Muscle of back (tissue), 11 donors: ENCODE results near the gene ZC3H8. TPM values are rescaled to one million over a fixed set of nuclear protein-coding genes. Genes with fewer than 3 reads are reported as not detected.
"Not testable (repeated sequence)": the region's sequence is repeated elsewhere in the genome, so short reads cannot be mapped to it uniquely, and the experiment has no call there.

ENCODE experiments used
- DNase-seq, 3 donors: peaks; one replicate each; pipeline versions ENCODE4 v3.0.0 to v3.0.0-alpha.2; 2013
- polyA plus RNA-seq, 10 donors: library from polyadenylated mRNA; unstranded; fragments of 120-200 nt; gene quantifications; one replicate each; pipeline ENCODE4 v1.2.1, GENCODE V29; 2013; ENCODE audit not compliant: insufficient read length in 10 of 10

The ZC3H8 gene
- polyA plus RNA-seq, 10 donors = 9.2 to 18.8 (median 15.2) TPM

DNA sequence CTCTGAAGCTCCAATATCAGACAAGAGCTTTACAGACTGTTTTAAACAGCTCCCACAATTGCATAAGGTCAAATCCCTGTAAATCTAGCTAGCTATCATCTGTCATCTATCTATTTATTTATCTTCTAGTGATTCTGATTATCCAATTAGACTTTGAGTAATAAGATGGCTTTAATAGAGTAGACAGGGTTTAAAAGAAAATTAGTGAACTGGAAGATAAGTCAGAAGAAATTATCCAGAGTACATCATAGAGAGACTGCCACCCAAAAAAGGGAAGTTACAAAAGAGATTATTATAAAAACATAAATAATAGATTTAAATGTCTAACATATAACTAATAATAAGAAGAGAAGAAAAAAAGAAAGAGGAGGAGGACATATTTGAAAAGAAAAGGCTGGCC, 8.0 kb upstream of the ZC3H8 start:
- no peak for DNase-seq

DNA sequence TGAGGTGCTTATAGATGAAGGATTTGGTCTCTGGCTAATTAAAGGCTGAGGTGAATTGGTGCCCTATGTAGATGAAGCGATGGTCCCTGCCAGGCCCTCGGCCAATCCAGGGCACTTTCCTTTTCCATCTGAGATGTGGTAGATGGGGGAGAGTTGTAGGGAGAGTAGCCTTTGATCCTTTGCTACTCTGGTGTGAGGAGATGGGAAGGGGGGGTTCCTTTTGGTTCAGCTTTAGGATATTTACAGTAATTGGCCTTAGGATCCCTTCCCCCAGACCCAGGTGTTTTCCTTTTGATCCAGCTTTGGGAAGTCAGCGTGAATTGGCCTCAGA, 5.4 kb upstream of the ZC3H8 start:
- DNase-seq = no peak

DNA sequence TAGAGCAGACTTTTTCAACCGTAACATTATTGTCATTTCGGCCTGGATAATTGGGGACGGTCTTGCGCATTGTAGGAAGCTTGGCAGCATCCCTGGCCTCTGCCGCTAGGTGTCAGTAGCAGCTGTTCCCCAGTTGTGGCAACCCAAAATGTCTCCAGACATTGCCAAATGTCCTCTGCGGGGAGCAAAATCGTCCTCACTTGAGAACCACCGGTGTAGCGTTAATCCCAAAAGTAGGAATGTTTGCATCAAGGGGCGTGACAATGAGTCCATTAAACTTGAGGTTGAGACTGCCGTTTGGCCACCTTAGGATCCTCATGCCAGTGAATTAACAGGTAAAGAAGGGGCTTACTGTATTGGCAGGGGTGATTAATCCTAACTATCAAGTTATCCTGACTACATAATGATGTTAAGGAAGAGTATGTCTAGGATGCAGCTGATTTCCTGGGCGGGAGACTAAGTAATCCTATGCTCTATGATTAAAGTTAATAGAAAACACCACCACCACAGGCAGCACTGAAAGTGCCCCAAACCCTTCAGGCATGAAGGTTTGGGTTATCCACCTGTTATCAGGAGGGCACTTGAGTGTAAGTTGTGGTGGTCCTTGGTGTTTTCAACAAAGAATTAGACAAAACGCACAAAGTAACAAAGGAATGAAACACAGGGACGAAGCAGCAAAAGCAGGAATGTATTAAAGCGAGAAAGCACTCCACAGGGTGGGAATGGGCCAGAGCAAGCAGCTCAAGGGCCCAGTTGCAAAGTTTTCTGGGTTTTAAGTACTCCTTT, 4.9 kb upstream of the ZC3H8 start:
- peak; percentile 74 to 91 (median 86) for DNase-seq

DNA sequence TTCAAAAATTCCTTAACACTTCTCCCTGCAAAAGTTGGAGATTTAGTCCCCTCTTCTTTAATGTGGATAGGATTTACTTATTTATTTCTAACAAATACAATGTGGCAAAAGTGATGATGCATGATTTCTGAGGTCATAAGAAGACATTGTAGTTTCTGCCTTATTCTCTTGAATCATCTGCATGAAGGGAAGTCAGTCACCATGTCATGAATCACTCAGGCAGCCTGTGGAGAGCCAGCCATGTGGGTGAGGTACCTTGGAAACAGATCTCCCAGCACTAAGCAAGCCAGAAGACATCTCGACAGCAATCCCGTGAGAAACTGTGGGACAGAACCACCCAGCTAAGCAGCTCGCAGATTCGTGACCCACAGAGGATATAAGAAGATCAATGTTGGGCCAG, 2.7 kb upstream of the ZC3H8 start:
- no peak for DNase-seq

DNA sequence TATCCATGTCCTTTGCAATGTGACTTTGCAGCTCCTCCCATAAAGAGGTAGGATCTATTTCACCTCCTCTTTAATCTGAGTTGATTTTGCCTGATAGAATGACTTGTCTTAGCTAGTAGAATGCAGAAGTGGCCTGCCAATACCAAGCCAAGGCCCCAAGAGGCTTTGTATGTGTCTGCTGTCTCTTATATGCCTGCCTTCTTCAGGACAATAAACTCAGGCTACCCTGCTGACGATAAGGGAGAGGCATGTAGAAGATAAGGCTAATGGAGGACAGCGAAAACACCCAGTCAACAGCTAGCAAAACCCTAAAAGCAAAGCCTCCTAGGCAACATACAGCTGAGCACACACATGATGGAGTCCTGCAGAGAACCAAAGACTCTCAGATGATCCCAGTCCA, 1.8 kb upstream of the ZC3H8 start:
- DNase-seq = no peak

DNA sequence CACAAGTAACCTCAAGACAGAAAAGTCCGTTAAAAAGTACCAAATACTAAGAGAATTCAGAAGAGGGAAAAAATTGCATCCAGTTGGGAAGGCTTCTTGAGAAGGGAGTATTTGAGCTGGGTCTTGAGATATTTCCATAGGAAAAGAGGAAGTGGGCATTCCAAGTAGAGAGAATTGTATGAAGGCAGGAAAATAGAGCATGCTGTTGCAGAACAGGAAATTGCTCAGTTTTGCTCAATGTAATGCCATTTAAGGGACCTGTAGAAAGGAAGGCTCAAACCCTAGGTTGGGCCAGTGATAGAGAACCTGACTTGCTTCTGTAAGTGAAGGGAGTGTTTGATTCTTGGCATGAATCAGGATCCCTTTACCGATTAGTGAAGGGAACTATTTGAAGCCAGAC, 1.0 kb upstream of the ZC3H8 start:
- no peak for DNase-seq

DNA sequence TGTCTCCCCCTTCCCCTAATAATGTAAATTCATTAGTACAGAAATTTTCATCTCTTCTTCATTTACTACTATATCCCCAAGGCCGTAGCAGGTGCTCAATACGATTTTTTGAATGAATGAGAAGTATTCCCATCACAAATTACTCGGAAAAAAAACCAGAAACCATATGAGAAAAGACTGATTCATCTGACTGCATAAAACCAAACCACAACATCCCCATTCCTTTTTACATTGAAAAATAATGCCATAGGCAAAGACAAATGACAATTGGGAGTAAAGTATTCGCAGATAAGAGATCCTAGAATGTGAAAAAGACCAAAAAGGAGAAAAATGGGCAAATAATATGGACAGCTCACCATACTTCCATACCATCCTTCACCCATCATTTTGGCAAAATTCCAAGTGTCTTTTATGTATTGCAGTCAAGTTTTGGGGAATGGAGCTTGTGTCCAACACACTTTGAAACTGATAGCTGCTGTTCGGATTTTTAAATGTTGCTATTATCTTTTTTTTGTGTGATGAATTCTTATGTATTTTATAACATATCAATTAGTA, 1.5 kb downstream of the ZC3H8 start:
- no peak for DNase-seq

DNA sequence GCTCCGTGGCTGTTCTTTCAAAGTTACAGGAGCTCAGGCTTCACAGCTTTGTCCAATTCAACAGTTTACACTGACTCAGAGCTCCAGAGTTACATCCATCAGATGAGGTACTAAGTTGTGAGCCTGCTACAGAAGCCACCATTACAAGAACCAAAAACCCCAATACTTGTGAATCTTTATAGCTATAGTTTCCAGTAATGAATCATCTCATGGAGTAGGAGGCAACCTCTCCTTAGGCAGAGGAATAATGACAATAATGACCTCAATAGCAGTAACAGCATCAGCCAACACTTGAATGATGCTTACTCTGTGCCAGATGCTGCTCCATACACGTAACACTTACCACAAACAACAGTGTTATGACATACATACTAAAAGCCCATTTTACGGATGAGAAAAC, 3.6 kb downstream of the ZC3H8 start:
- no peak for DNase-seq

DNA sequence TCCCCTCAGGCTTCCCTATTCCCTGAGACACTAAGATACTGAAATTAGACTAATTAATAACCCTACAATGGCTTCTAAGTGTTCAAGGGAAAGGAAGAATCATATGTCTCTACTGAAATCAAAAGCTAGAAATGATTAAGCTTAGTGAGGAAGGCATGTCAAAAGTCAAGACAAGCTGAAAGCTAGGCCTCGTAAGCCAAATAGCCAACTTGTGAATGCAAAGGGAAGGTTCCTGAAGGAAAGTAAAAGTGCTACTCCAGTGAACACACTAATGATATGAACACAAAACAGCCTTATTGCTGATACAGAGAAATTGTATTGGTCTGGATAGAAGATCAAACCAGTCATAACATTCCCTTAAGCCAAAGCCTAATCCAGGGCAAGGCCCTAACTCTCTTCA, 10.0 kb downstream of the ZC3H8 start:
- no peak for DNase-seq

DNA sequence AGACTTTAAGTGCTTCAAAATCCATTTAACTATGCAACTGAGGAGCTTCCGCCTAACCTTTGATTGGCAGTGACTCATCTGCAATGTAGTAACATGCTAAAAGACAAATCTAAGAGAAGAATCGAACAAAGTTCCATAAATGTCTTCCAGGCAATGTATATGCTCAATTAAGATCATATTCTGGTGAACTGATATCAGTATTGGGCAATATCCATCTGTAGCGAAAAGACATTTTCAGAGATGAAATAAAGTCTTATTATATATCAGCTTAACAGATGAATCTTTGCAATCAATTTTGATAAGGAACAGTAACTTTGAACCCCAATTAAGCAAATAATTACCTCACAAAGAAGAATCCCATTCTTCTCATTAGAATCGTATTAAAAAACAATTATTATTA, 11.6 kb downstream of the ZC3H8 start:
- DNase-seq = no peak

DNA sequence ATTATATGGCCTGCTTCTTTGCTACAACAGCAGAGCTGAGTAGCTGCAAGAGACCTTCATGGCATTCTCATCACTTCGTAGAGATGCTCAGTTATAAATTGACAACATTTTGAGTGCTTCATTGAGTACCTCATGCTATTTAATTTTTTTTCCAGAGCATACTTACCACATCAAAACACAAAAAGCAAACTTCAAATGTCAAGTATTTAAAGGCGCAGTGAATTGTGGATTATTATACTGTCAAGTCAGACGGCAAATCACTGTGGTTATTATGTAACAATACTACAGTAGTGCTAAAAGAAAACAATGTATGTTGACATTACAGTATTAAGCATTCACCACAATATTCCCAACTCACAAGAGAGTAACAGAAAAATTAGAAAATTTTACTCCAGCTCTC, 12.5 kb downstream of the ZC3H8 start:
- DNase-seq = no peak

DNA sequence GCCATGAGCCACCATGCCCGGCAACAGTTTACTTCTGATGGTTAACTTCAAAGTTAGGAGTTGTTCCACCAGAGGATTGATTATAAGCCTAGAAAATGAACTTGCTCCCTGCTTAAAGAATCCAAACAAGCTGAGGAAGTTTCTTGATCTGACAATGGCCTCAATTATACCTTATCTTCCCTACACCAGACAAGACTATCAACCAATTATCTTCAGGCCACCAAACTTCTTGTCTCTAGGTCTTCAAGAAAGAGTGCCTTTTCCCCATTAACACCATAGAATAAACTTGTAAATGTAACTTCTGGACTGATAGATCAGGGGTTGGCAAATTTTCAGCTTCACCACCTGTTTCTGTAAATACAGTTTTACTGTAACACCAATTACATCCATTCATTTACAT, 15.0 kb downstream of the ZC3H8 start:
- no peak for DNase-seq

DNA sequence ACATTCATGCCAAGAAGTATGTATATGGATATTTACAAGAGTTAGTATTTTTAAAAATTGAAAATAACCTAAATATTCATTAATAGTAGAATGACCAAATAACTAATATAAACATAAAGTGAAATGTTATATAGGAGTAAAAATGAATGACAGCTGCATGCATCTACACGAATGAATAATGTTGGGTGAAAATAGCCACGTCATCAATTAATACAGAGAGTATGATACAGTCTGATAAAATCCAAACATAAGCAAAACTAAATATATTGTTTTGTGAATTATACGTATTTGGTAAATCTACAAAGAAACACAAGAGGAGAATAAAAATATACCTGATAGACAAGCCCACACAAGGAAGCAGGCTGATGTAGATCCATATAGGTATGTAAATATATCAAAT, 24.5 kb downstream of the ZC3H8 start:
- DNase-seq = no peak

DNA sequence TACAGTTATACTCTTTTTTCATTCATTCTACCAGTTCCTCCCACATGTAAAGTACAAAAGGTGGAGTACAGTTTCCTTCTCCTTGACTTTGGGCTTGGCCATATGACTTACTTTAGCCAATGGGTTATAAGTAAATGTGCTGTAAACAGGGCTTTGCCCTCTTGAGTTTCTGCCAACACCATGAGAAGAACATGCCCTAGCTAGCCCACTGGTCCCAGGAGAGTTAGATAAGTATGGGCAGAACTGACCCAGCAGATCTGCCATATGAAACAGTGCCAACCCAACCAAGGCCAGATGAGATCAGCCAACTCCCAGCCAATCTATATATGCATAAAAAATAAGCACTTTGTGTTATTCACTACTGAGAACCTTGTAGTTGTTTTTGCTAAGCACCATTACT, 25.5 kb downstream of the ZC3H8 start:
- no peak for DNase-seq

DNA sequence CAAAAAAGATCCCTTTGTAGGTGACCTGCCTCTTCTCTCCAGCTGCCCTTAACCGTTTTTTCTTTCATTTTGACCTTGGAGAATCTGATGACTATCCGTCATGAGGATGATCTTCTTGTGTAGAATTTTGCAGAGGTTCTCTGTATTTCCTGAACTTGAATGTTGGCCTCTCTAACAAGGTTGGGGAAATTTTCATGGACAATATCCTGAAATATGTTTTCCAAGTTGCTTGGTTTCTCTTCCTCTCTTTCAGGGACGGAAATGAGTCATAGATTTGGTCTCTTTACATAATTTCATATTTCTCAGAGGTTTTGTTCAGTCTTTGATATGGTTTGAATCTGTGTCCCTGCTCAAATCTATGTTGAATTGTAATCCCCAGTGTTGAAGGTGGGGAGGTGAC, 34.0 kb downstream of the ZC3H8 start:
- DNase-seq = no peak

DNA sequence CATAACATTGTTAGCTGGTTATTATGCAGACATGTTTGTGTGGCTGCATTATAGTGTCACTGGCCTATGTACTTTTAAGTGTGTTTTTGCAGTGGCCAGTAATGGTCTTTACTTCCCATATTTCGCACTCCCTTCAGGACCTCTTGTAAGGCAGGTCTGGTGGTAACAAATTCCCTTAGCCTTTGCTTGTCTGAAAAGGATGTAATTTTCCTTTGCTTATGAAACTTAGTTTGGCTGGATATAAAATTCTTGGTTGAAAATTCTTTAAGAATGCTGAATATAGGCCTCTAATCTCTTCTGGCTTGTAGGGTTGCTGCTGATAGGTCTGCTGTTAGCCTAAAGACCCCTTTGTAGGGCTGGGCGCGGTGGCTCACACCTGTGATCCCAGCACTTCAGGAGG, 34.7 kb downstream of the ZC3H8 start:
- no peak for DNase-seq

DNA sequence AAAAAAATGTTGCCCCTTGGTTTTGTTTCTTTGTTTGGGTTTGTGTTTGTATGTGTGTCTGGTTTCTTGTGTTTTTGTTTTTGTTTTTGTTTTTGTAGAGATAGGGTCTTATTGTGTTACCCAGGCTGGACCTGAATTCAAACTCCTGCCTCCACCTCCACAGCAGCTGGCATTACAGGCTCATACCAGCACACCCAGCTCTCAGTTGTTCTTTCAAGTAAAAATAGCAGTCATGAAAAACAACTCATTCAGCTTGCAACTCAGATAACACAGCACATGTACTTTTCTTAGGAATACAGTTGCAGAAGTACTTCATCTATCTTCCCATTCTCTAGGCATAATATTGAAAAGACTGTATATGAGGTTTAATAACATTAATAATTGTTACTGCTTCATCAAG, 37.0 kb downstream of the ZC3H8 start:
- DNase-seq = no peak

DNA sequence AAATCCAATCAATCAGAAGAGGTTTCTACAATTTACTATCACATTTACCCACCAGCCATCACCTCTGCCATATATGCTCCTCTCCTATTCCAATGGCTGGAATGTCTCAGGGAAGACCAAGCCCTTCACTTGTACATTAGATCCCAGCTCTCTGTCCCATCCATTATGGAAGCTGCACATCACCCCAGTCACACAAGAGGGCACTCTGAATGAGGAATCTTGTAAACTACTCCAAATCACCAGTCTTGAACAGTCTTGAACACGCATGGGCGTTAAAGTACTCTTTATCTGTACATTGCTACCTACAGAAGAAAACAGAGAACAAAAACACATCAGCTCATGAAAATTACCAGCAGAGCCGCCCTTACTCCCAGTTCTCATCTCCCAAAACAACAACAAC, 38.7 kb downstream of the ZC3H8 start:
- DNase-seq = no peak

DNA sequence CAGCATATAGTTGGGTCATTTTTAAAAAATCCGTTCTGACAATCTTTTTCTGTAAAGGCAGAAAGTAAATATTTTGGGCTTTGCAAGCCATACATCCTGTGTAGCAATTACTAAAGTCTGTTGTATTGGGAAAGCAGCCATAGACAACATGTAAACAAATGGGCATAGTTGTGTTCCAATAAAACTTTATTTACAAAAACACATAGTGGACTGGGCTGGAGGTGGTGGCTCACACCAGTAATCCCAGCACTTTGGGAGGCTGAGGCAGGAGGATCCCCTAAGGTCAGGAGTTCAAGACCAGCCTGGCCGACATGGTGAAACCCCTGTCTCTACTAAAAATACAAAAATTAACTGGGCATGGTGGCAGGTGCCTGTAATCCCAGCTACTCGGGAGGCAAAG, 46.9 kb downstream of the ZC3H8 start:
- not testable (repeated sequence) for DNase-seq

DNA sequence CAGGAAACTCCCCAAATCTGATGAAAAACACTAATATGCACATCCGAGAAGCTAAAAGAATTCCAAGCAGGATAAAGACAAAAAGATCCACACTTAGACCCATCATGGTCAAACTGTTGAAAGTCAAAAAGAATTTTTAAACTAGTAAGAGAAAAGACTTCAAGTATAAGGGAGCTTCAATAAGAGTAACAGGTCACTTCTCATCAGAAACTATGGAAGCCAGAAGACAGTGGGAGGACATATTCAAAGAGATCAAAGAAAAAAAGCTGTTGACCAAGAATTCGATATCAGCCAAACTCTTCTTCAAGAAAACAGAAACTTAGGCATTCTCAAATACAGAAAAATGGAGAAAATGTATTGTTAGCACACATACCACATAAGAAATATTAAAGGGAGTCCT, 50.4 kb downstream of the ZC3H8 start:
- no peak for DNase-seq

DNA sequence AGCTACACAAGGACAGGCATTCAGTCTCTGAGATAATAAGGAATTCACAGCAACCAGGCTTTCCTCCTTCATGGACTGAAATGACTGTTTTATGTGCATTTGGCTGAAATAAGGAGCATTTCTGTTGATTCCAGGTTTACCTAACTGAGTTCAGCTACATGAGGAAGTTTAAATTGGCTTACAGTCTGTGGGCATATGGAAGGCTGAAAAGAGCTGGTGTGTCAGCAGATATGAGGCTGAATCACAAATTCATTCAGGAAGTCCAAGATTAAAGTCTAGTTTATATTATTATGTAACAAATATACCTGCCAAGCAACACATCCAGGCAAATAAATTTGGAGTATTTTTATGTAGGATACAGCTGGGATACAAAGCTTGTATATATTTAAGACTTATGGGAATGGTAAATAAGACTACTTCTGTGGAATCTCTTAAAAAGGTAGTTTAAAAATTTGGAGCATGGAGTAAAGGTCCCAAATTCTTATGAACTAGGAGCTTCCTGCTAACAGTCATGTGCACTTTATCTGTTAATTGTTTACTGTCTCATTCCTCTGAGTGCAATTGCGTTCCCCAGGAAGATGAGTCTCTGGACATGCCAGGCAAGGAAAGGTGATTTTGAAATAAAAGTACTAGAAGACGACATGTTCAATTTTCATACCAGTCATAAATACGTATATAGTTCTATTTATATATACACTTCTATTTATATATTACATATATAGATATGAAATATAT, 53.0 kb downstream of the ZC3H8 start:
- no peak for DNase-seq

DNA sequence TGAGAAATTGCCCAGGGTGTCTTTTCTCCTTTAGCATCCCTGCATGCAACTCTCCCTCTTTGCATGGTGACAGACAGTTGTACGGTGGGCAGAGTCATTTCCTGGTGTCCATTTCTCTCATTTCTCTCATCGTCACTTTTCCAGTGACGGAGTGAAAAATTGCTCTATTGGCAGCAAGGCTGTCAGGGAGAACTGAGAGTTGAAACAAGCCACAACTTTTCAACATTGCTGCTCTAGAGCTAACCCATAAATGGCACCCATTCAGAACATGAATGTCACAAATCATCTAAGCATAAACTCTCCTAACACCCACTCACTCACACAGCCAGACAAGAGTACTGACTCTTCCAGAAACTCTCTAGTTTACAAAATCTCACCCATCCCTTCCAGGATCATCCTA, 55.7 kb downstream of the ZC3H8 start:
- no peak for DNase-seq

DNA sequence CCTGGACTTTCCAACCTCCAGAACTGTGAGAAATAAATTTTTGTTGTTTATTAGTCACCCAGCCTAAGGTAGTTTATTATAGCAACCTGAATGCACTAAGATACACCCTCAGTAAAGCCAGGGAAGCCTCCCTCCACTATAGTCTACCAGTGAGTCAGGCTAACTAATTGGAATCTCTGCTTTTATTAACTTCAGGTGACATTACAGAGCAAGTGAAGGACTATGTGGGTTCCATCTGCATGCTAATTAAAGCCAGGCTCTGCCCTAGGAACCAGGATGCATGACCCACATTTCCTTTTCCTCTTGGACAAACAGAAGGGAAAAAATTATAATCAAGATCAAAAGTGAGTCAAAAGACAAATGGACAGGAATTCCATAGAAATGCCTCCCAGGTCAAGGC, 56.1 kb downstream of the ZC3H8 start:
- DNase-seq = no peak

DNA sequence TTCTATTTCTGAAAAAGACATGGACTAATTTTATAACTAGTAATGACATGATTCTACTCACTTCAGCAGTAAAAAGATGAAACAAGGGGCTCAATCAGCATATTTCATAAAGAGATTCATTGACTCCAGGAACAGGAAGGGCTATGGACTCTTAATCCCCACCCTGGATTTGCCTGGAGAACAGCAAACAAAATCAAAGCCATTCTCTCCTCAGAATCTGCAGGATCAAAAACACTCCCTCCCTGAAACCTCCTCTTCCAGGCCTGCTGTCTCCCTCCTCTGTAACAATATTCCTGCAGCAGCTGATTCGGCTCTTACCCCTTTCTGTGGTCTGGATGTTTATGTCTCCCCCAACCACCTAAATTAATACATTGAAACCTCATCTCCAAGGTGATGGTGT, 57.0 kb downstream of the ZC3H8 start:
- DNase-seq = no peak
